ENCODE measurements around the gene GPR180.

The GPR180 gene

DNA sequence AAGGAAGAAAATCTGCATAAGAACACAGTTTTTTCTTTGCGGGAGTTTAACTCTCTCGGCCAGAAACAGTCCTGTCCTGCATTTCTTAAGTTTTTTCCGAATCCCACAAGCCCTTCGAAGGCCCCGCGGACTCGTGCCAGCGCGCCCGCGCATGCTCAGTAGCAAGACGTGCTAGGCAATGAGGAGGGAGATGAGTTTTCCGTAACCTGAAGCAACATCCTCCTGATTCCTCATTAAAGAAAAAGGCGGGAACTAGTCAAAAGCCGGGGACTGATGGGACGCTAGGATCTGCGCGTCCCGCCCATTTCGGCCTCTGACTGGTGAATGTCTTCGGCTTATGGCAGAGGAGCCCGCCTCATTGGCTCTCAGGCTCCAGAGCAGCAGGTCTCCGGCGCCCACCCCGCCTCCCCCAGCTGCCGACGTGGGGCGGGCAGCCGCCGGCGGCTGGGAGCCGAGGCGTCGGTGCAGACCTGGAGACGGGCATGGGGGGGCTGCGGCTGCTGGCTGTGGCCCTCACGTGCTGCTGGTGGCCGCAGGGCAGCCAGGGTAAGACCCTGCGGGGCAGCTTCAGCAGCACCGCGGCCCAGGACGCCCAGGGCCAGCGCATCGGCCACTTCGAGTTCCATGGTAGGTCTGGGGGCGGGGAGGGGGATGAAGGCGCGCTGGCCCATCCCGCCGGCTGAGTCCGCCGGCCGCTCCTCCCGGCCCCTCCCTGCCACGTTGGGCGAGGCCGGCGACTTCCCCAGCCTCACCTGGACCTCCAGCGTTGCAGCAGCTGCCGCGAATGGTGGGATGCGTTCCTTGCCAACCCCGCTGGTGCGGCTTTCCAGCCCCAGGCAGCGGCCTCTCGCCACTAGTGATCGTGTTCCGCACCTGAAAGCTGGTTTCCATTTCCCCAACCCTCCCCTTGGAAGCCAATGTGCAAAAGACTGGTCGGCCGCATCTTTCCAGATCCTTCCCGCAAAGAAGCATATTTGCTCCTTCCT, at the start of gene GPR180:
GPR180 (plus strand) TSS at position 412 of the 986 bp plus-strand sequence; CDS start at position 483, 71 bp downstream.
- DNase-seq (ENCODE audit: low read depth), result peak; percentile 100

DNA sequence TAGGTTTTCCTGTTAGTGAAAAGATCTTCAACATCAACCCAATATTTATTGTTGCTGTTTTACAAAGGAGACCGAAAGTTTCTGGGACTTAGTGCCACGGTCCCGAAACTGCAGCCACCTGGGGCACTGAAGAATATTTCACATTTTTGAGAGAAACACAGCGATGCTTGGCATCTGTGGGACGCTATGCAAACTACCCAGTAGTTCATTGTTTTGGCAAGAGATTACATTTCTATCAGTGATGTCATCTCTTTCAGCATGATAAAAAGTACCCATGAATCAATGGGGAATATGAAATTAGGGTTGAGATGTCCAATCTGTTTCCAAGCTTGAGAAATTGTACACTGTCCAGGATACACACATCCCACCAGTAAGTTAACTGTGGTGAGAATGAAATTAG, 49.6 kb upstream of the GPR180 start:
- DNase-seq (ENCODE audit: low read depth), result no peak

- no peak for DNase-seq (ENCODE audit: low read depth)
These were observed 47.9 kb upstream of the GPR180 start for GRCh38 chr13:94553766-94554165.

DNA sequence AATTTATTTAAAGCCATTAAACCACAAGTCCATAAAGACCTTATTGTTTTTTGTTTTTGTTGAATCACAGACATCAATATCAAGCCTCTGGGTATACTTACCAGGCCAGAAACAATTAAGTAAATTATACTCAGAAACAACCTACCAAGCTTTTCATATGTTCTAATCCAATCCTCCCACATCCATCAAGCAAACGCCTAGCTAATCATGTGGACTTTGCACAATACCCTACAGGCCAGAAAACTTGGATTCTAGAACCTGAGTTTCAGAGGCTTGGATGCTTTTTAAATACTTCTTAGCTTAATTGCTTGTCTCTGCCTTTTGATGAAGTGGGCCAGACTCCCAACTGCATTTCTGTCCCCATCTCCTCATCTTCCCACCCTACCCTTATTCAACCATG, 45.6 kb upstream of the GPR180 start:
- DNase-seq (ENCODE audit: low read depth), result no peak

GRCh38 chr13:94556621-94557020, 45.0 kb upstream of the GPR180 start:
- DNase-seq (ENCODE audit: low read depth), result no peak

GRCh38 chr13:94557684-94558235, 43.9 kb upstream of the GPR180 start:
- DNase-seq (ENCODE audit: low read depth), result peak; percentile 82

- no peak for DNase-seq (ENCODE audit: low read depth)
These were observed 42.9 kb upstream of the GPR180 start for GRCh38 chr13:94558716-94559115.

DNA sequence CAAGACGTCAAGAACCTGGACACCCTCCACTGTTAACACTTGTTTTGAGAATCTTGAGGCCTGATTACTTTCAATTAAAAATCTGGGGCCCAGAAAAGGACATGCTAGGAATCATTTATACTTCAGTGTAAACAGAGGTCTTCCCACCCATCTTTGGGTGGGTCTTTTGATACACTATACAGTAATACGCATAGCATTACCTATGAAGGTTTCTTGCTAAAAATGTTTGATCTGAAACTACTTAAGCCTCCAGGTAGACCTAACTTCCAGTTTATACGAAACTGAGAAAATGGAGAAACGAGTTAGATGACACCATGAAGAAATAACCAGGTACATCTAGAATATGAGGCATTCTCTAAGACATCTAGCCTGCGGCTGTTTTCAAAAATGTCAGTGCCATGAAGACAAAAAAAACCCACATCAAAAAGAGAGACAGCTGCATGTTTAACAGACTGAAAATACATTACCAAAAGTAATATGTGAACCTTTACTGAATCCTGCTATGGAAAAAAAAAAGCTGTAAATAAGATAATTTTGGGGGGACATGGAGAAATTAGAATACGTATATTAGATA, 42.3 kb upstream of the GPR180 start:
- DNase-seq (ENCODE audit: low read depth), result no peak

- DNase-seq (ENCODE audit: low read depth), result peak; percentile 9
These were observed 41.5 kb upstream of the GPR180 start for GRCh38 chr13:94560116-94560515.

DNA sequence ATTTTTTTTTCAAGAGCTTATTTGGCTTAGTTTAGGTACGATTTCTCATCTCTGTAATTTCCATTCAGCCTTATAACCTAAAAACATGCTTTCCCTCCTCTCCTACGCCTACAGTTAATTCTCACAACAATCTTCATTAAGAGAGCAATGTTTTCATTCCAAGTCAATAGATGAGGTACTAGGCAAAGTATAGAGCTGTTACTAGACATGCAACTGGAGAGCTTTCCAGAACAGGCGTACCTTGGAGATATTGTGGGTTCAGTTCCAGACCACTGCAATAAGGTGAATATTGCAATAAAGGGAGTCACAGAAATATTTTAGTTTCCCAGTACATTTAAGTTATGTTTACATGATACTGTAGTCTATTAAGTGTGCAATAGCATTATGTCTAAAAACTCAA, 40.5 kb upstream of the GPR180 start:
- DNase-seq (ENCODE audit: low read depth), result no peak

GRCh38 chr13:94567581-94567980, 34.1 kb upstream of the GPR180 start:
- DNase-seq (ENCODE audit: low read depth), result no peak

GRCh38 chr13:94568443-94568842, 33.2 kb upstream of the GPR180 start:
- no peak for DNase-seq (ENCODE audit: low read depth)

DNA sequence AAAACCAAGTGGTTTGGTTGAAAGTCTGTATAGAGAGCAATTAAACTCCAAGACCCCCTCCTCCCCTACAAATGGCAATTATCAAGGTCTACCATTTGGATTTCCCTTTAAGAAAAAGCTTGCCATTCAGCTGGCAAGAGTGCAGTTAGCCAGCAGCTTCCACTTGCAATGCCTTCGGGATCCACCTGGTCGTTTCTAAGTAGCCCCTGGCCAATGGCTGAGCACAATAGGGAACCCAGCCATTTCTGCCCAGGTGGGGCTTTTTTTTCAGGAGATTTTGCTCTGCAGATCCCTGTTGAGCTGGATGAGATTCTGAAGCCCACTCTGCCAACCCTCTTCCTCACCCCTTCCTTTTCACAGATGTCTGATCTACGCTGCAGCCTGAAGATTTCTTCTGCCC, 32.0 kb upstream of the GPR180 start:
- no peak for DNase-seq (ENCODE audit: low read depth)

DNA sequence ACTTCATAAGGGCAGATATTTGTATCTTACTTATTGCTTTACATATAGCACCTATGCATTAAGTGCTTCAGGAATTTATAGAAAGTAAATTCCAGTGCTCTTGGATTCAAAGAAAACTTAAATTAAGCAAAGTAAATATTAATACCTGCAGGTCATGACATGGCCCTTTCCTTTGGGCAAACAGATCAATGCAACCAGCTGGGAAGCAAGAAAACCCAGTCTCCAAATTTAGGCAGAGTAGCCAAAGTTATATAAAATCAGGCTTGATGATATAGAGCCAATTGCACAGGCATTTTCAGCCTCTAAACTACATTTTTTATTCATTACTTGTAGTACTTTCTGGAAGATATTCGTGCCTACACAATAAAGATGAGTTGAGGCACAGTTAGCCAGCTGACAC, 22.6 kb upstream of the GPR180 start:
- no peak for DNase-seq (ENCODE audit: low read depth)

- DNase-seq (ENCODE audit: low read depth), result no peak
These were observed 17.7 kb upstream of the GPR180 start for GRCh38 chr13:94583926-94584325.

DNA sequence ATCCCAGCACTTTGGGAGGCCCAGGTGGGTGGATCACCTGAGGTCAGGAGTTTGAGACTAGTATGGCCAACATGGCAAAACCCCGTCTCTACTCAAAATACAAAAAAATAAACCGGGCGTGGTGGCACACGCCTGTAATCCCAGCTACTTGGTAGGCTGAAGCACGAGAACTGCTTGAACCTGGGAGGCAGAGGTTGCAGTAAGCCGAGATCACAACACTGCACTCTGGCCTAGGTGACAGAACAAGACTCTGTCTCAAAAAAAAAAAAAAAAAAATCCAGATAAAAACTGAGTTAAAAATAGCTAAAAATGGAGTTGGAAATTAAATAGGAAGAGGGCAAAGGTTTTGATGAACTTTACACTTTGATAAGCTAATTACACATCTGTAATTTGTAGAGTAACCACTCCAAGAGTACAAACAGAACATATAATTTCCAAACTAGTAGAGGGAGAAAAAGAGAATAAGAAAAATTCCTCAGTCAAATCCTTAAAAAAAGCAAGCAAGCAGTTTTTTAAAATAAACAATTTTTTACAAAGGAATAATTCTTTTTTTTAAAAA, 16.0 kb upstream of the GPR180 start:
- DNase-seq (ENCODE audit: low read depth), result no peak

DNA sequence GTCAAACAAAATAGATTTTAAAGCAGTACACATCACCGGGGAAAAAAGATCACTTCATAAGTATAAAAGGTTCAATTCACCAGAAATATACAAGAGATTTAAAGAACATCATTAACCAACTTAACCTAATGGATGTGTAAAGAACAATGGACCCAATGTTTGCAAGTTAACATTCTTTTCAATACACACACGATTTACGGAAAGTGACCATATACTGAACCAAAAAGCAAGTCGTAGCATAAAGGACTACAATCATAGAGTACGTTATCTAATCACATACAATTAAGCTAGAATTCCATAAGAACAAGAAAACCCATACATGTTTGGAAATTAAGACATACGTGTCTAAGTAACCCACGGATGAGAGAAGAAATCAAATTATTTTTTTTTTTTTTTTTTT, 15.3 kb upstream of the GPR180 start:
- DNase-seq (ENCODE audit: low read depth), result no peak

- no peak for DNase-seq (ENCODE audit: low read depth)
These were observed 13.1 kb upstream of the GPR180 start for GRCh38 chr13:94588541-94588940.

- no peak for DNase-seq (ENCODE audit: low read depth)
These were observed 10.9 kb upstream of the GPR180 start for GRCh38 chr13:94590744-94591143.

DNA sequence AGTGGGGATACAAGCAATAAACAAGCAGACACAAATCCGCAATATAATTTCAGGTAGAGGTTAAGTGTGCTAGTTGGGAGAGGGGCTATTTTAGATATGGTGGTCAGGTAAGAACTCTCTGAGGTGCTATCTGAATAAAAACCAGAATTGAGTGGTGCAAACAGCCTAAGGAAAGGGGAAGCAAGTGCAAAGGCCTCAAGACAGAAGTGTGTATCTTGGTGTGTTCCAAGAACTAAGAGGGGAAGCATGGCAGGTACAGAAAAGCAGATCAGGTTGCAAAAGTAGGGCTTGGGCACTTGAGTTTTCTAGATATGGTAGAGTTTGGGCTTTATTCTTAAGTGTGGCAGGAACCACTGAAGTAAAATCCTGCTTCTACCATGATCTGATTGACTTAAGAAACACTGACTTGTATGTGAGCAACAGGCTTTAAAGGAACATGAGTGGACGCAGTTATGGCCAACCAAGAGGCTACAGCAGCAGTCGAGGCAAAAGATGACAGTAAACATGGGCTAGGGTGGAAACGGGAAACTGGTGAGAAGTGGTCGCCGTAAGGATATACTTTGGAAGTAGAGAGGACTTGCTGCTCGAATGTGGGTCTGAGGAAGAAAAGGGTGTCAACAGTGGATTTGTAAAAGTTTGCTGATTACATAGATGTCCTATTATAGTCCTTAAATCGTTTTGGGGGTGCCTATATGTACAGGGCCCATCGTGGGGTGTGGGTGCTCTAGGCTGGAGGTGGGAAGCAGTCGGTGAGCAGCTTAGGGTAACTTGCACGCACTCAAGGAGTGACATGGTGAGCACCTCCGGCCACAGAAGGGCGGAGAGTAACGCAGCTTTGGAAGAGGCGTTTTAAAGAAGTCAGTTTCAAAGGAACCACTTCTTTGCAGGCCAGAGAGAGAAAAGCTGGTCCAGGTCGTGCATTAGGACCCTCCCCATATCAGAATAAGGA, 6.4 kb upstream of the GPR180 start:
- DNase-seq (ENCODE audit: low read depth), result no peak

- DNase-seq (ENCODE audit: low read depth), result peak; percentile 87
These were observed 5.6 kb upstream of the GPR180 start, which contains the start of gene TGDS for GRCh38 chr13:94595950-94596574. TGDS (minus strand) TSS chr13:94596152; CDS start chr13:94596136, 16 bp downstream.

All from stromal cell of bone marrow (primary cell).